Ishikawa (cell line): ENCODE measurements around the gene USP7.

ENCODE experiments used
- CEBPB ChIP-seq: IDR thresholded peaks from 2 replicates; pipeline ENCODE4 v1.6.1; 2012
- CREB1 ChIP-seq: IDR thresholded peaks from 2 replicates; pipeline ENCODE4 v1.6.1; 2012; ENCODE audit warnings: low read depth
- EGR1 ChIP-seq: IDR thresholded peaks from 2 replicates; pipeline ENCODE4 v1.6.1; 2012
- EP300 ChIP-seq: IDR thresholded peaks from 2 replicates; pipeline ENCODE4 v1.6.1; 2012; ENCODE audit warnings: borderline replicate concordance
- FOXM1 ChIP-seq: IDR thresholded peaks from 2 replicates; pipeline ENCODE4 v1.6.1; 2012; ENCODE audit warnings: low read depth, borderline replicate concordance
- NFIC ChIP-seq: IDR thresholded peaks from 2 replicates; pipeline ENCODE4 v1.6.1; 2012
- RAD21 ChIP-seq: IDR thresholded peaks from 2 replicates; pipeline ENCODE4 v1.6.1; 2012; ENCODE audit warnings: low read depth
- REST ChIP-seq: IDR thresholded peaks from 2 replicates; pipeline ENCODE4 v1.6.1; 2012; ENCODE audit warnings: low read depth, mild to moderate bottlenecking
- TAF1 ChIP-seq: IDR thresholded peaks from 2 replicates; pipeline ENCODE4 v1.6.1; 2012; ENCODE audit warnings: low read depth, mild to moderate bottlenecking
- TCF12 ChIP-seq: IDR thresholded peaks from 2 replicates; pipeline ENCODE4 v1.6.1; 2012; ENCODE audit warnings: low read depth
- TEAD4 ChIP-seq: IDR thresholded peaks from 2 replicates; pipeline ENCODE4 v1.6.1; 2012
- USF1 ChIP-seq: IDR thresholded peaks from 2 replicates; pipeline ENCODE4 v1.6.1; 2012
- YY1 ChIP-seq: IDR thresholded peaks from 2 replicates; pipeline ENCODE4 v1.6.1; 2012; ENCODE audit warnings: low read depth
- ZBTB7A ChIP-seq: IDR thresholded peaks from 2 replicates; pipeline ENCODE4 v1.6.1; 2012; ENCODE audit warnings: low read depth
- TF ChIP-seq, protein P1 (sequence below): IDR thresholded peaks from 2 replicates; pipeline ENCODE4 v1.6.1; 2012

USP7 gene

GRCh38 chr16:8963821-8964441 lies at the start of gene USP7:
USP7 (minus strand) TSS chr16:8963906; CDS start chr16:8963285, 621 bp downstream.
- TF ChIP-seq USF1 (no peak), TEAD4 (0 out of 2 replicates have a peak, but pooled peaks have one; percentile 23), RAD21 (no peak), TAF1 (peak; percentile 75; the same call in 1 of the 2 replicates), YY1 (peak; percentile 91), CREB1 (no peak), ZBTB7A (peak; percentile 52; the same call in 1 of the 2 replicates)
- TF ChIP-seq, protein P1, sequence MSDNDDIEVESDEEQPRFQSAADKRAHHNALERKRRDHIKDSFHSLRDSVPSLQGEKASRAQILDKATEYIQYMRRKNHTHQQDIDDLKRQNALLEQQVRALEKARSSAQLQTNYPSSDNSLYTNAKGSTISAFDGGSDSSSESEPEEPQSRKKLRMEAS = peak; percentile 37; the same call in 1 of the 2 replicates

GRCh38 chr16:9013508-9013864 lies 49.8 kb upstream of the USP7 start:
- TF ChIP-seq CEBPB (no peak), EGR1 (no peak), FOXM1 (no peak), TAF1 (no peak), EP300 (no peak), YY1 (no peak), REST (no peak), USF1 (no peak), TEAD4 (no peak), CREB1 (no peak)

- no peak for TF ChIP-seq EGR1
- no peak for TF ChIP-seq TEAD4
- no peak for TF ChIP-seq REST
- TF ChIP-seq RAD21 = no peak
- no peak for TF ChIP-seq NFIC
- no peak for TF ChIP-seq USF1
- TF ChIP-seq EP300 = no peak
- no peak for TF ChIP-seq YY1
- TF ChIP-seq, protein P1 = no peak
- no peak for TF ChIP-seq CREB1
- TF ChIP-seq ZBTB7A = no peak
- no peak for TF ChIP-seq TCF12
- TF ChIP-seq TAF1 = no peak
- TF ChIP-seq FOXM1 = no peak
- TF ChIP-seq CEBPB = no peak
Observed at GRCh38 chr16:9012848-9013507, 49.3 kb upstream of the USP7 start.

DNA sequence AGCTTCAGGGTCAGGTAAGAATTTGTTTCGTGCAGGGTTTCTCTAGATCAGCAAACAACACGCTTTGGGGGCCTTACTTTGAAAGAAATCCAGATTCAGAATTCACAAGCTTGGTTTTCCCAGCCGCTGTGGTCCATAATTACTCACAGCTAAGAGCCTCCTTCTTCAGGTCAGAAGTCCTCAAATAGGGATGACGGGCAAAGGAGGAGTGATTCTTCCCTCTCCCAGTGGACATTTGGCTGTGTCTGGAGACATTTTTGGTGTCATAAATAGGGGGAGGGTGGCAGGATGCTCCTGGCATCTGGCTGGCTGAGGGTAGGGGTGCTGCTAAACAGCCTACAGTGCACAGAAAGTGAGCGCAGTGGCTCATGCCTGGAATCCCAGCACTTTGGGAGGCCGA lies 48.6 kb upstream of the USP7 start:
- TF ChIP-seq TEAD4 (no peak), TCF12 (no peak), EP300 (no peak)

GRCh38 chr16:9008601-9009260 lies 45.0 kb upstream of the USP7 start:
- TF ChIP-seq USF1 = no peak
- TF ChIP-seq RAD21 = peak; percentile 91
- 0 out of 2 replicates have a peak, but pooled peaks have one; percentile 26 for TF ChIP-seq YY1
